Epidermal melanocyte (primary cell): ENCODE data around the gene YTHDF2.

Source experiments
- DNase-seq: peaks from one replicate; pipeline ENCODE4 v3.0.0; 2011; ENCODE audit warnings: low spot score; ENCODE audit not compliant: insufficient read length

The YTHDF2 gene

DNA sequence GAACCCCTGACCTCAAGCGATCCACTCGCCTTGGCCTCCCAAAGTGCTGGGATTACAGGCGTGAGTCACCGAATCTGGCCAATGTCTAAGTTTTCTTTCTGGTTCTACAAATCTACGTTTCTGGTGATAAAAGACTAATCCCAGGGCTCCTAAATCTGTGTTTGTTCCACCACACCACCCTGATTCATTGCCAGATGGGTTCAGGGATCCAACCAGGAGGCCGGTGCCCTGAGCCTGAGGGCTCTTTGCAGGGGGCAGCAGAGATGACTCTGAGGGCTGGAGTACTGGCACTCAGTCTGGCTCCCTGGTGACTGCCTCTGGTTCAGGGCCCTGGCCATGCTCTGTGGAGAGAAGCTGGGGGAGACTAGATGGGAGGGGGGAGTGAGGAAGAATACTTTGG is 64.7 kb downstream of the YTHDF2 start:
- no peak for DNase-seq

DNA sequence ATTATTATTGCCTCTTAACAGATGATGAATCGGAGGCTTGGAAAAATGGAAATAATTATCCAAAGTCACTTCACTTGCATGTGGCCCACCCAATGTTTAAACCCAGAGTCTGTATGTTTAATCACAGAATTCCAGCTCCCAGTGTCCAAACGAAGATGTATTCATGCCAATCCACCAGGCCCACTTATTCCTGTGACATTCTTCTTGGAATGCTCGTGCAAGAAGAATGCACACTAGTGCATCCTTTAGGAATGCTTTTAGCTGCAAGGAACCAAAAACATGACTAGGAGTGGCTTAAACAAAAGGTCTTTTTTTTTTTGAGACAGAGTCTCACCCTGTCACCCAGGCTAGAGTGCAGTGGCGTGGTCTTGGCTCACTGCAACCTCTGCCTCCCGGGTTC is 66.3 kb downstream of the YTHDF2 start:
- no peak for DNase-seq

DNA sequence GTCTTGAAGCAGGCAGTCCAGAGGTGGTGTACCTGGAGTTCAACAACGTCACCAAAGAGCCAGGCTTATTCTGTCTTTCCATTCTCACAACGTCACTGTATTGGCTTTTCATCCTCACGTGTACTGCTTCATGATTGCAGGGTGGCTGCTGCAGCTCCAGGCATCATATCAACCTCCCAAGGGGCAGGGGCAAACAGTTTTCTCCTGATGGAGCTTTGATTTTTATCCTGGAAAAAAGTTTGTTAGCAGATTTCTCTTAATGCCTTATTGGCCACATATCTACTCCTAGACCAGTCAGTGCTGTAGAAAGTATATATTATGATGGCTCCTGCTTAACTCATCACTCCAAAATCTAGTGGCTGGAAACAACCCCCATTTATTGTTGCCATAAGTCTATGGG is 66.9 kb downstream of the YTHDF2 start:
- DNase-seq = no peak

DNA sequence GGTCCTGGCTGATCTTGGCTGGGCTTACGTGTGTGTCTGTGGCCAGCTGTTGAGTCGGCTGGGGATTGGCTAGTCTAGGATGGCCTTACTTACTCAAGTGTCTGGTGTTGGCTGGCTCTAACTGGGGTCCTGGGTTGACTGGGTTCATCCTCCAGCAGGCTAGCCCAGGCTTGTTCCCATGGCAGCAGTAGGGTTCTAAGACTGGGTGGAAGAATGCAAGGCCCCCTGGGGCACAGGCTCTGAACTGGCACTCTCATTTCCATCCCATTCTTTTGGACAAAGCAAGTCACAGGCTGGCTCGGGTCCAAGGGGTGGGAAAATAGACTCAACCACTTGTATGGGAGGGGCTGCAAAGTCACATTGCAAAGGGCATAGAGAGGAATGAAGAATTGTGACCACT is 67.3 kb downstream of the YTHDF2 start:
- DNase-seq = no peak

DNA sequence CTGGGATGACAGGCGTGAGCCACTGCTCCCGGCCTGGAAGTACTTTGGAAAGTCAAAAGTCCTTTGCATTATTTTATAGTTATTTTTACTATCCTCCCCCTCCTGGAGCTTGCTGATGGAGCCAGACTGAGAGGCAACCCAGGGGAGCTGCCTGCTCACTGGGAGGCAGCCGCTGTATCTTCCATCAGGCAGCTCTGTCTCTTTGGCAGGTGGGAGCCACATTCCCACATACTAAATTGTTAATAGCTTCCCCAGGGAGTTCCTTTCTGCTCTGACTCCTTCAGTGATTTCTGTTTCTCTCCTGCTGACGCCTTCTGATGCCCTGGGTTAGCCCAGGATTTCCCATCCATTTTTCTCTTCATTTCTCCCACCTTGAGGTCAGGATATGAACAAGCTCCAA is 70.3 kb downstream of the YTHDF2 start:
- no peak for DNase-seq

DNA sequence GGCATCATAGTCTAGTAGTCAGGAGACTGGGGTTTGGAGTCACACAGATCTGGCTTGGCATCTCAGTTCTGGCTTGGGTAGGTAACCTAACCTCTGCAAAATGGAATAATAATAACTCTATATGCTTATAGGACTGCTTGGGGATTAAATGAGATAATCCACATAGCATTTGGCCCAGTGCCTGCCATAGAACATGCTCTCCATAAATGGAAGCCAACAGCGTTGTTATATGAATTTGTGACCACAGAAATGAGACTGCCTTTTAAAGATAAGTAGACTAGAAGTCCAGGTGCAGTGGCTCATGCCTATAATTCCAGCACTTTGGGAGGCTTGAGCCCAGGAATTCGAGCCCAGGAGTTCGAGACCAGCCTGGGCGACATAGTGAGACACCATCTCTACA is 71.2 kb downstream of the YTHDF2 start:
- DNase-seq = no peak

DNA sequence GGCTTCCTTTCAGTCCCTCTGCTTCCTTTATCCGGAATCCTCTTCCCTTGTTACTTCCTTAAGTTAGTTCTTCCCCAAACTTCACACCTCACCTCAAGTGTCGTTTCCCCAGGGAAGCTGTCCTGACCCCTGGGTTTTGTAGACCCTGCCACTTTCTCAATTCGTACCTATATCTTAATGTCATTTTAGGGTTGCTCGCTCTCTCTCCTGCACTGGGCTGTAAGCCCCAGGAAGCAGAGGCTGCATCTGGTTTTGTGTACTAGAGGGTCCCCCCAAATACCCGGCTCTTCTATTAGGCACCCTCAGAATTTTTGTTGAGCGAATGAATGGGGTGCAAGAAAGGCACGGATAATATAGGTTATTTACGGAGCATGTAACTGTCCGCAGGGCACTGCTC is 74.6 kb downstream of the YTHDF2 start:
- no peak for DNase-seq

DNA sequence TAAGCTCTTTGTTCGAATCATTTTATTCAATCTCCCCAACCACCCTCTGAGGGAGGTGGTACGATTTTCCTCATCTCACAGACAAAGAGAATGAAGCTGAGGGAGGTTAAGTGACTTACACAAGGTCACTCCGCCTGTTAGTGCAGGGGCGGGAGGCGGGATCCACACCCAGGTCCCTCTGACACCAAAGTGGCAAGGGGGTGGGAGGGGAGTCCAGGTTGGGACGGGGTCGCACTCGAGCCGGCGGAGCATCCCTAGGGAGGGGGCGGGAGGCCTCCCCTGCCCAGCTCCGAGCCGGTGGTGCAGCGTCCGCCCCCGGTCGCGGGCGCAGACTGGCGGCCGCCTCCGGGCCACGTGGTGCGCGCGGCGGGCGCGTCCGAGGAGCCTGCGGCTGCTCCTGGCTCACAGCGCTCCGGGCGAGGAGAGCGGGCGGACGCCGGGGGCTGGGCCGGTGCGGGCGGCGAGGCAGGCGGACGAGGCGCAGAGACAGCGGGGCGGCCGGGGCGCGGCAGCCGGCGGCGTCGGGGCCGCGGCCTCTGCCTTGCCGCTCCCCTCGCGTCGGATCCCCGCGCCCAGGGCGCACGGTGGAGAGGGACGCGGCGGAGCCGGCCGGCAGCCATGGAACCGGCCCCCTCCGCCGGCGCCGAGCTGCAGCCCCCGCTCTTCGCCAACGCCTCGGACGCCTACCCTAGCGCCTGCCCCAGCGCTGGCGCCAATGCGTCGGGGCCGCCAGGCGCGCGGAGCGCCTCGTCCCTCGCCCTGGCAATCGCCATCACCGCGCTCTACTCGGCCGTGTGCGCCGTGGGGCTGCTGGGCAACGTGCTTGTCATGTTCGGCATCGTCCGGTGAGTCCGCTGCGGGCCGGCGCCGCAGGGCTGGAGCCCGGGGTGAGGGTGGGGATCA is 75.3 kb downstream of the YTHDF2 start, which contains the start of gene OPRD1:
TSS of gene OPRD1 (plus strand) at position 405 of the 903 bp plus-strand sequence. CDS start at position 619, 214 bp downstream.
- DNase-seq = no peak

DNA sequence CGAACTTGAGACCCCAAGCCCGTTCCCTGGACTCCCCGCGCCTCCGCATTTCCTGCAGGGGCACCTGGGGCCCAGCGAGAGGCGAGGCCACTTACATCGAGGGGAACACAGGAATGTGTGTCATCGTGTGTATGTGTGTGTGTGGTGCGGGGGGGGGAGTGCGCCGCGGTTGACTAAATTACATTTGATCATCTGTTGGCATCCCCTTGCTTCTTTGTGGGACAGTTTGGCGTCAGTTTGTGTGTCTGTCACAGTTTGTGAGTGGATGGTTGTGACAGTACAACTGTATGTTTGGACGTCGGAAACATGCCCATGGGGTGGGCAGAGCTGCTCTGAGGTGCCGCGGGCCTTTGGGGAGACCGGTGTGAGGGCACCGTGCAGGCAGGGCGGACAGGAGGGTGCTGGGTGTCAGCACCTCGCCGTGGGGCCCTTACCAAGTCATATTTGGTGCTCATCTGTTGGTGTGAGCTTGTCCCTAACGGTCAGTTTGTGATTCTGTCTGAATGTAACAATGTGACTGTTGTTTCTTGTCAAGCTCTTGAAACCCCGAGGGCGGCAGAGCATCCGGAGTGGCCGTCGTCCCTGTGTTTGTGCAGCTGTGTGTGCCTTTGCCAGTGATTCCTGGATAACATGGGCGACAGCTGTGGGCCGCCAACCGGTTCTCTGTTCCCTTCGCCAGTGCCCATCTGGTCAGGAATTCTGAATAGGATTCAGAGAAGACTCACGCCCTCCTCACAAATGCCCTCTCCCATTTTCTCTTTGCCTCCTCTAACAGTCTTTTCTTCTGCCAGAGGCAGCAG is 76.1 kb downstream of the YTHDF2 start:
- DNase-seq = no peak

DNA sequence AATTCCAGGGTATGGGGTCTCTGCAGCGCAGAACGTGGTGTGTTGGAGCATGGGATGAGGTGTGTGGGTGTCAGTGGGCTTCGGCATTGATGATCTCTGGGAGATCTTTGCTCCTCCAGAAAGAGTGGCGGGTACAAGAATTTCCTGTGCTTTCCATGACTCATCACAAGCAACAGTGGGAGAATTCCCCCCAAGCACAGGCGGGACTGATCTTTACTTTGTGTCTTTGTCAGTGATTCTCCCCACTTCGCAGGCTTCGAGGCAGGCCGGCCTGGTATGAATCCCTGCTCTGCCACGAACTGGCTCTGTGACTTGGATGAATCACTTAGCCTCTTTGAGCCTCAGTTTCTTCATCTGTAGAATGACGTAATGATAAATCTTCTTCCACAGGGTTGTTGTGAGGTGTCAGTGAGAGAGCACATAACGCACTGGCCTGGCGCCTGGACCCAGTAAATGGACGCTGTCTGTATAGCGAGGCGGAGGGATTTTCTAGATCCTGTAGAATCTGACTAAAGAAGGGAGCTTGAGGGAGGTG is 77.3 kb downstream of the YTHDF2 start:
- no peak for DNase-seq

DNA sequence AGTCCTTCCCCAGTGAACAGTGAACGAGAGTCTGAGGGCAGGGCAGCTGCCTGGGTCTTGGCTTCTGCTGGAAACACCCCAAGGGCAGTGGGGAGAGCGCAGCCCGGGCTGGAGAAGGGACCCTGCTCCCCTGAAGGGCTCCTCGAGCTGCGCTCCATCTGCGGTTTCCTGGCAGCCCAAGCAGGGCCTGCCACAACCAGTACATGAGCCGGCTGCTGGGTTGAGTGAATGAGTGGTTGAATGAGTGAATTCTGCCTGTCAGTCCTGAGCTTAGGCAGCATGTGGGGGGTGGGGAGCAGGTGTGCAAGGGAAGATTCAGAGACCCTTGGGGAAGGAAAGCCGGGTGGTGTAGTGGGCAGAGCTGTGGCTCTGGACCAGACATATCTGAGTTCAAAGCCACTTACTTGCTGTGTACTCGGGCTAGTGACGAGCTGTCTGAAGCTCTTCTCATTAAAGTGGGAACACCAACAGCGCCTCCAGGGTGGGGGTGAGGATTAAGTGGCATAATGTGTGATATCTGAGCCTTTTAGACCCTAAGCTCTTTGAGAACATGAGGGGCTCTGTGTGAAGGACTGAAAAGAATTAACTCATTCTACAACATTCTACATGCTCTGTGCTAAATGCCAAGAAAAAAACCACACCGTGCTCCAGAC is 78.9 kb downstream of the YTHDF2 start:
- DNase-seq = no peak

DNA sequence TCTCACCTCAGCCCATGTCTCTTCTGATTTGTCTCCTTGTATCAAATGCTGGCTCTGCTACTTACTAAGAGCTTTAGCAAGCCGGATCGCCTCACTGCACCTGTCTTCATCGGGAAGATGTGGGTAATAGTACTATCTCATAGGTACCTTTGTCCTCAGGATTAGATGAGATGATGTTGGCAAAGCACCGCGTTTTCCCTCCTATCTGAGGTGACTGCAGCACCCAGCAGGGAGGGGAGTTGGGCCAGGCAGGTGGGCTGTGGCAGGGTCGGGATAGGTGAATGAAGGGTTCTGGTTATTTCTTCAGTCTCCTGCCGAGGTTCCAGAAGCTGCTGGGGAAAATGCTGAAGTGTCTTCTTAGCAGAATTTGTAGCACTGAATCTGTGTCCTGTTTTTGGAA is 80.4 kb downstream of the YTHDF2 start:
- no peak for DNase-seq

DNA sequence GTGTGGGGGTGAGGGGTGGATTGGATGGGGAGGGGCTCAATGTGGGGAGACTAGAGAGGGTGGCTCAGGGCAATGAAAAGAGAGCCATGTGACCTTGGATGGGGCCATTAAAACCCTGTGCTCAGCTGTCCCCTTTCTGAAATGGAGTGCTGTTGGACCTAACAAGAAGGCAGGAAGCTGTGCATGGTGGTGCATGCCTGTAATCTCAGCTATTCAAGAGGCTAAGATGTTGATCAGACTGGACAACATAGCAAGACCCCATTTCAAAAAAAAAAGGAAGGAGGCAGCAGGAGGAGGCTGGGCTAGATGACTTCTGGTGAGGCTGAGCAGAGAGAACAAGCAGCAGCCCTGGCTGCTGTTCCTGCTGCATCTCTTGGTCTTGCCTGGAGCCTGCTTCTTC is 82.3 kb downstream of the YTHDF2 start:
- no peak for DNase-seq
